ENCODE measurements around the gene PIM3.

Gene PIM3

GRCh38 chr22:49991907-49992533, 31.4 kb downstream of the PIM3 start:
- DNase-seq (ENCODE audit: low read depth) = no peak

- DNase-seq (ENCODE audit: low read depth) = peak; percentile 68
Observed at GRCh38 chr22:49992921-49993648, 32.5 kb downstream of the PIM3 start.

GRCh38 chr22:49993649-49994360, 33.2 kb downstream of the PIM3 start:
- DNase-seq (ENCODE audit: low read depth) = no peak

- no peak for DNase-seq (ENCODE audit: low read depth)
Observed at GRCh38 chr22:49994361-49995040, 33.9 kb downstream of the PIM3 start.

GRCh38 chr22:49995041-49995360, 34.4 kb downstream of the PIM3 start:
- DNase-seq (ENCODE audit: low read depth) = no peak

- DNase-seq (ENCODE audit: low read depth) = no peak
Observed at GRCh38 chr22:49995361-49996118, 35.0 kb downstream of the PIM3 start.

- DNase-seq (ENCODE audit: low read depth) = no peak
Observed at GRCh38 chr22:49996119-49996517, 35.5 kb downstream of the PIM3 start.

- DNase-seq (ENCODE audit: low read depth) = no peak
Observed at GRCh38 chr22:49996518-49997250, 36.1 kb downstream of the PIM3 start.

- DNase-seq (ENCODE audit: low read depth) = no peak
Observed at GRCh38 chr22:49997251-49997599, 36.7 kb downstream of the PIM3 start.

- DNase-seq (ENCODE audit: low read depth) = no peak
Observed at GRCh38 chr22:49997932-49998717, 37.6 kb downstream of the PIM3 start.

GRCh38 chr22:49998718-49999062, 38.1 kb downstream of the PIM3 start:
- DNase-seq (ENCODE audit: low read depth) = no peak

GRCh38 chr22:49999063-49999945, 38.7 kb downstream of the PIM3 start:
- no peak for DNase-seq (ENCODE audit: low read depth)

- no peak for DNase-seq (ENCODE audit: low read depth)
Observed at GRCh38 chr22:49999946-50000586, 39.5 kb downstream of the PIM3 start.

- DNase-seq (ENCODE audit: low read depth) = no peak
Observed at GRCh38 chr22:50000587-50001387, 40.2 kb downstream of the PIM3 start.

GRCh38 chr22:50001388-50002231, 41.0 kb downstream of the PIM3 start:
- no peak for DNase-seq (ENCODE audit: low read depth)

- DNase-seq (ENCODE audit: low read depth) = peak; percentile 53
Observed at GRCh38 chr22:50002791-50003190, 42.2 kb downstream of the PIM3 start.

GRCh38 chr22:50004918-50005317, 44.3 kb downstream of the PIM3 start:
- DNase-seq (ENCODE audit: low read depth) = no peak

All from EH (cell line).